Measurements from ENCODE around the gene GBP2.

GBP2 gene

GRCh38 chr1:89149229-89149628, 23.3 kb upstream of the GBP2 start:
- Histone ChIP-seq H3K27ac (no peak overlapping the region), H3K27me3 (no peaks in the 10 kb centered on the region), H3K4me3 (no peak overlapping the region), H3K4me1 (no peaks in the 10 kb centered on the region), H3K36me3 (no peaks in the 10 kb centered on the region), H3K9me3 (no peaks in the 10 kb centered on the region)
- intact Hi-C loops (cut with DNase I; ENCODE audit: low total_unique reads): no loop called here
- TF ChIP-seq CTCF (IDR thresholded peaks at IDR 0.05): peak in 1 of 2 experiments; percentile 30
- DNase-seq: no peak

GRCh38 chr1:89147678-89148658, 22.1 kb upstream of the GBP2 start:
- TF ChIP-seq CTCF (IDR thresholded peaks at IDR 0.05): no peak
- no peak for DNase-seq
- Histone ChIP-seq H3K4me3 (no peak overlapping the region), H3K27me3 (no peaks in the 10 kb centered on the region), H3K4me1 (no peaks in the 10 kb centered on the region), H3K27ac (no peak overlapping the region), H3K36me3 (no peaks in the 10 kb centered on the region), H3K9me3 (no peaks in the 10 kb centered on the region)
- intact Hi-C loops (cut with DNase I; ENCODE audit: low total_unique reads): no loop called here

GRCh38 chr1:89146721-89147120, 20.8 kb upstream of the GBP2 start:
- H3K9me3 ChIP-seq: no peaks in the 10 kb centered on the region
- H3K27me3 ChIP-seq: no peaks in the 10 kb centered on the region
- no peaks in the 10 kb centered on the region for H3K4me1 ChIP-seq
- no peak for TF ChIP-seq CTCF (IDR thresholded peaks at IDR 0.05)
- H3K27ac ChIP-seq: no peak overlapping the region
- H3K36me3 ChIP-seq: no peaks in the 10 kb centered on the region
- no peak for DNase-seq
- no peak overlapping the region for H3K4me3 ChIP-seq
- intact Hi-C loops (cut with DNase I; ENCODE audit: low total_unique reads): no loop called here

- intact Hi-C loops (cut with DNase I; ENCODE audit: low total_unique reads): no loop called here
- Histone ChIP-seq H3K4me3 (no peak overlapping the region), H3K27me3 (no peaks in the 10 kb centered on the region), H3K9me3 (peaks cover 0 to under 1% (median 0%) of the 10 kb centered on the region in 3 donors), H3K27ac (no peak overlapping the region), H3K36me3 (no peaks in the 10 kb centered on the region), H3K4me1 (no peaks in the 10 kb centered on the region)
- no peak for TF ChIP-seq CTCF (IDR thresholded peaks at IDR 0.05)
- no peak for DNase-seq
These were observed 17.6 kb upstream of the GBP2 start for GRCh38 chr1:89143484-89143883.

- intact Hi-C loops (cut with DNase I; ENCODE audit: low total_unique reads): no loop called here
- Histone ChIP-seq H3K4me3 (no peak overlapping the region), H3K9me3 (peaks cover 0 to 8% (median 0%) of the 10 kb centered on the region in 3 donors), H3K36me3 (no peaks in the 10 kb centered on the region), H3K27ac (no peak overlapping the region), H3K27me3 (no peaks in the 10 kb centered on the region), H3K4me1 (no peaks in the 10 kb centered on the region)
- no peak for DNase-seq
- no peak for TF ChIP-seq CTCF (IDR thresholded peaks at IDR 0.05)
These were observed 16.2 kb upstream of the GBP2 start for GRCh38 chr1:89142160-89142559.

Measured in tibial artery (tissue), 4 donors.